8988T (cell line): ENCODE measurements around the gene UBE2S.

Source experiments
- DNase-seq: peaks from one replicate; pipeline ENCODE4 v3.0.0; 2011

UBE2S gene

DNA sequence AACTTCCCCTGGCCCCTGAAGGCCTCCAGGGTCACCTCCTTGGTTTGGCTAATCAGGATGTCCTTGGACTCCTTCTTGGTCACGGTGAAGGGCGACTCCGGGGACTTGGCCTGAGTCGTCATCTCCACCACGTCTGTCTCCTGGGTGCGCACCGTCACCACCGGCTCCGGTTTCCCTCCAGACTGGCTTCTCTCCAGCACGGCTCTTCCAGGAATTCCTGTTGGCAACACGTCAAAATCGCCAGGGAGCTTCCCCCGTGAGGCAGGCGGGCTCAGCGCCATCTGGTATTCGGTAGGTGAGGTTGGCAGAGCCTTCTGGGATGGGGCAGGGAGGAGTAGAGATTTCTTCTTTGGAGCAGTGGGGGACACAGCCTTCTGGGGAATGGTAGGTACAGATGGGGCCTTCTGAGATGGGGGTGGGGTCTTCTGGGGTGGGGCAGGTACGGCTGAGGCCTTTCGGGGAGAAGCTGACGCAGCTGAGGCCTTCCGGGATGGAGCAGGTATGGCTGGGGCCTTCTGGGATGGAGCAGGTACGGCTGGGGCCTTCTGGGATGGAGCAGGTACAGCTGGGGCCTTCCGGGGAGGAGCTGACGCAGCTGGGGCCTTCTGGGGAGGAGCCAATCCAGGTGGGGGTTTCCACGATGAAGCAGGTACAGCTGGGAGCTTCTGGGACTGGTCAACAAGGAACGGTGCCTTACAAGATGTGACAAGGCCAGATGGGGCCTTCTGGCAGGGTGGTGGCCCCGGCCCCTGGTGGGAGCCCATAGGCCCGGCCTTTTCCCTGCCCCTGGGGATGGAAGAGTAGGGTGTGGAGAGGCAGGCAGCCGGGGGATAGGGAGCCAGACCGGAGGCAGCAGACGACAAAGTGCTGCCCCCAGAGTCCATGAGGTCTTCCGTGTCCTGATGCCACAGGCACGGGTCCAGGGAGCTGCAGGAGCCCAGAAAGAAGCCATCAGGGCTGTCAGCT lies 48.4 kb downstream of the UBE2S start:
- DNase-seq: no peak

DNA sequence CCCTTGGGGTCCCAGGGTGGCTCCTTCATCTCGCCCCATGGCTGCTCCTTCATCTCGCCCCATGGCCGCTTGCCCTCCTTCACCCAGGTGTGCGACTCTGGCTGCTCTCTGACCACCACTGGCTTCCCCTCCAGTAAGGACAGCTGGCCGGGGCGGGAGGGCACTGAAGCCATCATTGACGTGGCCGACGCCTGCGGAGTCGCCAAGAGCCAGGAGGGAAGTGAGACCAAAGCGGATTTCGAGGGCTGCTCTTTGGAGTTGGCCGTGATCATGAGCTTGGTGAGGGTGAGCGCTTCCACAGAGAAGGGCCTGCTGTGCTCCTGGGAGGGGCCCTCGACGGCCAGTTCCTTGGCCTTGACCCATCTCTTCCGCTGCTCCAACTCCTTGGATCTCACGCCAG lies 49.1 kb downstream of the UBE2S start:
- DNase-seq: no peak

- no peak for DNase-seq
These were observed 52.3 kb downstream of the UBE2S start for GRCh38 chr19:55355213-55355821.

DNA sequence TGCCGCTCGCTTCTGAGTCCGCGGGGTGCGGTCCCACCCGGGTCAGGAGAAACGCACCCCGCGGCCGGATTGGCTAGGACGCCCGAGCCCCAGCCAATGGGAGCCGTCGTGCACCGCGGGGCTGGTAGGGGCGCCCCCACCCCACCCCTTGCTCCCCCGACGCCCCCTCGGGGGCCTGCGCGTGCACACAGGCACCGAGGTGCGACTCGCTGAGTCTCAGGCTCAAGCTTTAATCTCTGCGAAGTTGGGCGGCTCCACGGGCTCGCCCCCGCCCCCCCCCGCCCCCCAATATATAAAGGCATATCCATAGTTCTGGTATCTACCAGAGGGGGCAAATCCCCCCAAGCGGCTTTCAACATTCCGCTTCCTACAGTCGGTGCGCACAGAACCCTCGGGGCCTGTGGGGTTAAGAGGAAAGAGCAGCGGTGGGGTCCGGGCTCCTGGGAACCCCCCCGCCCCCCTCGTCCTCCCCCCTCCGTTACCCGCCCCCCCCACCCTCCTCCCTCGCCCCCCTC lies 52.8 kb downstream of the UBE2S start, which contains the start of gene COX6B2:
Gene COX6B2, minus strand, starts transcription at position 22 of the 515 bp plus-strand sequence. CDS start 198 bp downstream, outside the sequence.
- DNase-seq: no peak

GRCh38 chr19:55353803-55354697 lies 53.5 kb downstream of the UBE2S start:
- peak; percentile 84 for DNase-seq

- DNase-seq: no peak
These were observed 54.2 kb downstream of the UBE2S start for GRCh38 chr19:55353356-55353802.

DNA sequence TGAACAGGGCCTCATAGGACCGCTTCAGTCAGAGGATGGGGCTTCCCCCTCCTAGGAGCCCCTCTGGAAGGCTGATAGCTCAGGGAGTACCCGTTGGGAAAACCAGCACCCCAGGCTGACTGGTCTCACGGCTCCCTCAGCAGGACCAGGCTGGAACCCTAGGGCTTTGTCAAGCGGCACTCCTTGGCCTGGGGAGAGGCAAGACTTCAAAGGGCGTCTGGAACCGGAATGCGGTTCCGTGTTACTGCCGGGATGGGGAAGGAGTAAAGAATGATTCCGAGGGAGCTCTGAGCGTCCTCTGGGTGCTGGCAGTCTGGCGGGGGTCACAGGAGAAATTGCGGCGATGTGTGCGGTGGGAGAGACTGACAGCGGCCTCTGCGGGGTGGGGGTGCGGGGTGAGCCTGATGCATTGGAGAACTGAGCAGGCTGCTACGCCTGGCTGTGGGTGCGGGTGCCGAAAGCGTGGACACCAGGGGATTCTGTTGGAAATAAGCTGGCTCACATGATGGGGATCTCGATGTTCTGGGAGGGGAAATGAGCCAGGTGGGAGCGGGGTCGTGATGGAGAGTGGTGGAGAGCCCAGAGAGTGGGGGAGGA lies 54.9 kb downstream of the UBE2S start:
- DNase-seq: no peak

DNA sequence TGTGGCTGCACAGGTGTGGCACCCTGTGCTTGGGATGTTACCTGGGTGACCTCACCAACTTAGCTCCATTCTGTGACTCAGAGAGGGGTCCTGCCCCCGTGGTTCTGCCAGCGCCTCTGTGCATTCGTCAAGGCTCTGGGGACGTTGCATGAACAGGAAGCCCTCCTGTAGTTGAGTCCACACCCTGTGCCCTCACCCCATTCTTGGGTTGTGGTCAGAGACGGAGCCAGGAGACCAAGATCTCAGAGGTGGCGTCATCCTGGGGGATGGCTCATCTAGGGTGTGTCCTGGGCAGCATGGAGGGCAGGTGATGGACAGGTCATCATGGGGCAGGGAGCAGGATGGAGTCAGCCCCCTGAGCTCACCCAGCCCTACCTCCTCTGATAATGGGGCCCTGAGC lies 55.5 kb downstream of the UBE2S start:
- DNase-seq: no peak

DNA sequence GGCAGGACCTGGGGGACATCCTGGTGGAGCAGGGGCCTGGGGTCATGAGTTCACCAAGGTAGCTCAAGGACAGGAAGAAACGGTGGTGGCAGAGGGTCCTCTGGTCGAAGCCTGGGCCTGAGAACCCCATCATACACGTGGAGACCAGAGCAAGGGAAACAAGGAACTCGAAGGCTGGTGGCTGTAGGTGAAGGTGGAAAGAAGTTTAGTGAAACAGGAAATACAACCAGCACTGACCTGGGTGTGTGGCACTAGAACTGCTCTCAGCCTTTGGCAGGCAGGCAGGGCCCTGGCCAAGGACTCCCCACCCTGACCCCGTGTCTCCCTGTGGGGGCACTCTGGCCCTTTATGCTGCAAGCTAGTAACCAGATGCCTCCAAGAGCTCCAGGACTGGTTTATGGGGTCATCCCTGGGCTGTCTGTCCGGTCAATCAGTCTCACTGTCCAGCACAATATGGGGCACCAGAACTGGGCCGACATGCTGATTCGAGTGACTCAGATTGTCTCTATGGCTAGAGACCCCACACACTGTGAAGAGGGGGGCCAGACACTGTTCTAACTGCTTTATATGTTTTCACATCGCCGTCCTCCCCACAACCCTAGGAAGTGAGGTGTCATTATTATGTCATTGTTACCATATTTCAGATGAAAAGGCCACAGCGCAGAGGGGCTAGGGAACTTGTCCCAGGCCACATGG lies 56.8 kb downstream of the UBE2S start:
- no peak for DNase-seq
